Neural cell (in vitro differentiated cells): Measurements from ENCODE around the gene ZDHHC16. TPM values are rescaled to one million over a fixed set of nuclear protein-coding genes. Genes with fewer than 3 reads are reported as not detected.

ENCODE experiments used
- H2AFZ ChIP-seq: fragments of 200-600, 300-800 bp; sonication (generic), shearing (Covaris generic); 2 replicates; pipeline ENCODE4 v1.6.0; 2014; ENCODE audit warnings: low read depth, mild to moderate bottlenecking, antibody characterized with exemption, low read length, moderate library complexity
- H3F3A ChIP-seq: fragments of 200-600 bp; shearing (Covaris generic); 2 replicates; pipeline ENCODE4 v1.6.1; 2016; ENCODE audit warnings: mild to moderate bottlenecking, moderate library complexity, mixed read lengths, antibody characterized with exemption, low read length; ENCODE audit not compliant: insufficient read depth, poor library complexity, severe bottlenecking
- H3K27ac ChIP-seq: fragments of 200-600, 300-800 bp; sonication (generic), shearing (Covaris generic); 2 replicates; pipeline ENCODE4 v1.5.1; 2014; ENCODE audit warnings: mild to moderate bottlenecking, low read length, moderate library complexity
- H3K27me3 ChIP-seq: fragments of 300-800, 200-600 bp; sonication (generic), shearing (Covaris generic); 2 replicates; pipeline ENCODE4 v1.6.0; 2014; ENCODE audit warnings: mild to moderate bottlenecking, low read depth, low read length, moderate library complexity; ENCODE audit not compliant: insufficient read depth
- H3K36me3 ChIP-seq: fragments of 300-800, 200-600 bp; sonication (generic), shearing (Covaris generic); 2 replicates; pipeline ENCODE4 v1.5.1; 2014; ENCODE audit warnings: mild to moderate bottlenecking, antibody characterized with exemption, low read length, moderate library complexity; ENCODE audit not compliant: insufficient read depth
- H3K4me2 ChIP-seq: fragments of 300-800, 200-600 bp; sonication (generic), shearing (Covaris generic); 2 replicates; pipeline ENCODE4 v1.6.0; 2014; ENCODE audit warnings: mild to moderate bottlenecking, low read length
- H3K4me3 ChIP-seq: fragments of 300-800, 200-600 bp; sonication (generic), shearing (Covaris generic); 2 replicates; pipeline ENCODE4 v1.5.1; 2014; ENCODE audit warnings: mild to moderate bottlenecking, low read length, moderate library complexity
- H3K79me2 ChIP-seq: fragments of 200-600 bp; shearing (Covaris generic); replicated peaks from 2 replicates; pipeline ENCODE4 v1.6.0; 2014; ENCODE audit warnings: mild to moderate bottlenecking, low read length, moderate library complexity; ENCODE audit not compliant: insufficient read depth
- H3K9ac ChIP-seq: fragments of 300-800, 200-600 bp; sonication (generic), shearing (Covaris generic); 2 replicates; pipeline ENCODE4 v1.6.1; 2016; ENCODE audit warnings: mild to moderate bottlenecking, low read length, mixed read lengths
- H3K9me2 ChIP-seq: fragments of 200-600 bp; shearing (Covaris generic); 2 replicates; pipeline ENCODE4 v1.6.1; 2016; ENCODE audit warnings: mild to moderate bottlenecking, low read length, mixed read lengths; ENCODE audit not compliant: insufficient read depth
- H3K9me3 ChIP-seq: fragments of 200-600, 300-800 bp; sonication (generic), shearing (Covaris generic); 2 replicates; pipeline ENCODE4 v1.6.1; 2016; ENCODE audit warnings: mild to moderate bottlenecking, mixed run types, low read length, moderate library complexity, mixed read lengths
- H4K20me1 ChIP-seq: fragments of 200-600 bp; shearing (Covaris generic); 2 replicates; pipeline ENCODE4 v1.6.1; 2016; ENCODE audit warnings: mild to moderate bottlenecking, mixed run types; ENCODE audit not compliant: insufficient read depth
- CTCF ChIP-seq: fragments of 450-650 bp; IDR thresholded peaks from 2 replicates; pipeline ENCODE4 v1.5.1; 2014; ENCODE audit warnings: antibody characterized with exemption, mild to moderate bottlenecking, moderate library complexity; ENCODE audit not compliant: poor library complexity, severe bottlenecking
- EP300 ChIP-seq: fragments of 450-650 bp; conservative IDR thresholded peaks from 2 replicates; pipeline ENCODE4 v1.6.1; 2014; ENCODE audit warnings: antibody characterized with exemption, mild to moderate bottlenecking, moderate library complexity; ENCODE audit not compliant: poor library complexity, severe bottlenecking
- EZH2 ChIP-seq: fragments of 200-600, 300-800 bp; shearing (Covaris generic), sonication (generic); IDR thresholded peaks from 2 replicates; pipeline ENCODE4 v1.6.1; 2014; ENCODE audit warnings: antibody characterized with exemption, low read length, borderline replicate concordance, mild to moderate bottlenecking; ENCODE audit not compliant: insufficient read depth, poor library complexity, severe bottlenecking
- MXI1 ChIP-seq: fragments of 450-650 bp; conservative IDR thresholded peaks from 2 replicates; pipeline ENCODE4 v1.6.1; 2014; ENCODE audit warnings: antibody characterized with exemption, mild to moderate bottlenecking; ENCODE audit not compliant: poor library complexity, severe bottlenecking
- POLR2AphosphoS5 ChIP-seq: IDR thresholded peaks from 2 replicates; pipeline ENCODE4 v1.6.1; 2012
- RAD21 ChIP-seq: fragments of 450-650 bp; conservative IDR thresholded peaks from 2 replicates; pipeline ENCODE4 v1.6.1; 2014; ENCODE audit warnings: antibody characterized with exemption, mild to moderate bottlenecking, moderate library complexity
- REST ChIP-seq: IDR thresholded peaks from 2 replicates; pipeline ENCODE4 v1.6.1; 2012; ENCODE audit warnings: borderline replicate concordance
- SMC3 ChIP-seq: fragments of 450-650 bp; conservative IDR thresholded peaks from 2 replicates; pipeline ENCODE4 v1.6.1; 2014; ENCODE audit warnings: antibody characterized with exemption, mild to moderate bottlenecking, moderate library complexity; ENCODE audit not compliant: poor library complexity
- TAF1 ChIP-seq: IDR thresholded peaks from 2 replicates; pipeline ENCODE4 v1.6.1; 2012; ENCODE audit warnings: low read depth
- polyA plus RNA-seq: library from polyadenylated mRNA; depleted of rRNA; stranded (reverse); fragments of >200 nt; gene quantifications from 2 replicates; pipeline ENCODE4 v1.2.3, GENCODE V29; 2014

The ZDHHC16 gene
- polyA plus RNA-seq, 1 donor from 2014 or later = 34.3 TPM

- H3K4me2 ChIP-seq = no peak overlapping the region
- H3K27ac ChIP-seq = no peak overlapping the region
- H3K4me3 ChIP-seq = no peak overlapping the region
- H3K27me3 ChIP-seq = no peaks in the 10 kb centered on the region
- no peaks in the 10 kb centered on the region for H3K79me2 ChIP-seq
- no peaks in the 10 kb centered on the region for H3K9me2 ChIP-seq
- no peaks in the 10 kb centered on the region for H3K36me3 ChIP-seq
- no peak overlapping the region for H2AFZ ChIP-seq
- H4K20me1 ChIP-seq = no peaks in the 10 kb centered on the region
- no peaks in the 10 kb centered on the region for H3F3A ChIP-seq
- no peaks in the 10 kb centered on the region for H3K9me3 ChIP-seq
- TF ChIP-seq POLR2AphosphoS5 (no peak), EZH2 (no peak), TAF1 (no peak), RAD21 (no peak), REST (no peak), CTCF (no peak), SMC3 (no peak), MXI1 (no peak), EP300 (no peak)
- no peak overlapping the region for H3K9ac ChIP-seq
These were observed 34.6 kb upstream of the ZDHHC16 start for GRCh38 chr10:97411406-97411805.

GRCh38 chr10:97412891-97413304, 33.1 kb upstream of the ZDHHC16 start:
- H3K4me2 ChIP-seq = no peak overlapping the region
- H3K9me3 ChIP-seq = no peaks in the 10 kb centered on the region
- H3F3A ChIP-seq = no peaks in the 10 kb centered on the region
- no peaks in the 10 kb centered on the region for H3K79me2 ChIP-seq
- TF ChIP-seq EP300 (no peak), REST (no peak), POLR2AphosphoS5 (no peak), MXI1 (no peak), RAD21 (no peak), CTCF (no peak), SMC3 (no peak), TAF1 (no peak), EZH2 (no peak)
- H3K4me3 ChIP-seq = no peak overlapping the region
- no peaks in the 10 kb centered on the region for H3K27me3 ChIP-seq
- H4K20me1 ChIP-seq = no peaks in the 10 kb centered on the region
- H3K9me2 ChIP-seq = no peaks in the 10 kb centered on the region
- H3K36me3 ChIP-seq = no peaks in the 10 kb centered on the region
- no peak overlapping the region for H3K27ac ChIP-seq
- no peak overlapping the region for H2AFZ ChIP-seq
- no peak overlapping the region for H3K9ac ChIP-seq
